H1 (cell line): ENCODE data around the gene HS6ST3. TPM values are rescaled to one million over a fixed set of nuclear protein-coding genes. Genes with fewer than 3 reads are reported as not detected.

Experiments used
- CTCF ChIA-PET: fragments of 300-600 bp; sonication (Branson Sonifier 250); formaldehyde crosslinking; loops from one replicate; lab custom pipeline; 2021; ENCODE audit not compliant: partially characterized antibody; lab: Charles Lee
- POLR2A ChIA-PET: fragments of 300-600 bp; sonication (Branson Sonifier 250); formaldehyde crosslinking; loops from one replicate; lab custom pipeline; 2021; ENCODE audit warnings: inconsistent platforms; ENCODE audit not compliant: partially characterized antibody; lab: Charles Lee
- DNase-seq, 2 experiments: peaks; one replicate each; pipeline versions ENCODE4 v3.0.0 to v3.0.0-alpha.2; 2010 to 2022; ENCODE audit warnings: low spot score in 2 of 2, low read depth in 1 of 2, mixed read lengths in 1 of 2
- FAIRE-seq: peaks from 2 replicates; lab custom pipeline; 2011; peaks lifted over from hg19 to GRCh38; lab: Jason Lieb, UNC
- H2AFZ ChIP-seq: 2 replicates; pipeline ENCODE4 v1.8.1; 2012; ENCODE audit warnings: low read length, inconsistent platforms
- H2AK5ac ChIP-seq: 2 replicates; pipeline ENCODE4 v1.6.1; 2013; ENCODE audit warnings: low read depth, low read length
- H2BK120ac ChIP-seq: replicated peaks from 2 replicates; pipeline ENCODE3; 2013; ENCODE audit warnings: low read depth, low read length, inconsistent platforms
- H2BK12ac ChIP-seq: 2 replicates; pipeline ENCODE4 v1.6.1; 2013; ENCODE audit warnings: low read depth, low read length
- H2BK15ac ChIP-seq: 2 replicates; pipeline ENCODE4 v1.6.1; 2013; ENCODE audit warnings: low read length
- H2BK20ac ChIP-seq: 2 replicates; pipeline ENCODE4 v1.6.1; 2013; ENCODE audit warnings: low read length
- H2BK5ac ChIP-seq: 2 replicates; pipeline ENCODE4 v1.6.1; 2013; ENCODE audit warnings: low read depth, low read length
- H3K14ac ChIP-seq: 2 replicates; pipeline ENCODE4 v1.6.1; 2013; ENCODE audit warnings: inconsistent platforms; ENCODE audit not compliant: insufficient read length
- H3K18ac ChIP-seq: 2 replicates; pipeline ENCODE4 v1.6.1; 2013; ENCODE audit warnings: low read length; ENCODE audit errors: extremely low read depth
- H3K23ac ChIP-seq: 2 replicates; pipeline ENCODE4 v1.6.1; 2013; ENCODE audit warnings: inconsistent platforms; ENCODE audit not compliant: insufficient read length
- H3K23me2 ChIP-seq: 2 replicates; pipeline ENCODE4 v1.6.1; 2013; ENCODE audit warnings: low read depth, low read length
- H3K27ac ChIP-seq: 2 replicates; pipeline ENCODE4 v1.6.1; 2011; ENCODE audit warnings: low read depth, low read length, inconsistent platforms
- H3K27me3 ChIP-seq, 4 experiments: replicated peaks in 1 of 4; 1 replicate in 1 of 4; 2 replicates in 3 of 4; pipeline versions ENCODE4 v1.6.1 to v1.8.1; 2011 to 2013; ENCODE audit warnings: low read length in 3 of 4, mild to moderate bottlenecking in 3 of 4, inconsistent platforms in 2 of 4, mixed read lengths in 2 of 4, moderate library complexity in 1 of 4; ENCODE audit not compliant: control insufficient read depth in 3 of 4, insufficient read depth in 3 of 4; ENCODE audit errors: extremely low read depth in 1 of 4
- H3K36me3 ChIP-seq, 4 experiments: 2 replicates each; pipeline versions ENCODE4 v1.6.1 to v1.8.1; 2011 to 2013; ENCODE audit warnings: mild to moderate bottlenecking in 4 of 4, low read length in 3 of 4, moderate library complexity in 2 of 4, control low read depth in 1 of 4, inconsistent platforms in 1 of 4; ENCODE audit not compliant: insufficient read depth in 4 of 4, control insufficient read depth in 2 of 4
- H3K4ac ChIP-seq: replicated peaks from 2 replicates; pipeline ENCODE3; 2013; ENCODE audit warnings: low read length, low read depth, mixed read lengths, inconsistent platforms; ENCODE audit not compliant: insufficient read length
- H3K4me1 ChIP-seq, 4 experiments: replicated peaks in 1 of 4; 1 replicate in 1 of 4; 2 replicates in 3 of 4; pipeline versions ENCODE4 v1.6.1 to v1.8.1; 2011 to 2013; ENCODE audit warnings: low read length in 3 of 4, inconsistent platforms in 2 of 4, mixed read lengths in 1 of 4; ENCODE audit not compliant: insufficient read depth in 4 of 4, control insufficient read depth in 3 of 4
- H3K4me2 ChIP-seq, 2 experiments: 2 replicates each; pipeline versions ENCODE4 v1.6.1 to v1.8.1; 2011 to 2013; ENCODE audit warnings: low read depth in 2 of 2, low read length in 2 of 2, control low read depth in 1 of 2, inconsistent platforms in 1 of 2, mild to moderate bottlenecking in 1 of 2; ENCODE audit not compliant: insufficient read depth in 1 of 2
- H3K4me3 ChIP-seq, 4 experiments: fragments of 200-600, 300-600 bp in 1 of 4; sonication (generic), shearing (Covaris generic), sonication (Bioruptor Twin) in 1 of 4; 2 replicates each; pipeline versions ENCODE4 v1.5.1 to v1.8.1; 2011 to 2016; ENCODE audit warnings: low read length in 4 of 4, low read depth in 3 of 4, control low read depth in 2 of 4, inconsistent platforms in 2 of 4, mild to moderate bottlenecking in 2 of 4, mixed read lengths in 1 of 4, moderate library complexity in 1 of 4; ENCODE audit not compliant: insufficient read depth in 2 of 4; ENCODE audit errors: extremely low read depth in 1 of 4
- H3K56ac ChIP-seq: replicated peaks from 2 replicates; pipeline ENCODE3; 2013; ENCODE audit warnings: low read depth, mild to moderate bottlenecking, mixed read lengths, low read length, inconsistent platforms; ENCODE audit not compliant: insufficient read length
- H3K79me1 ChIP-seq: 2 replicates; pipeline ENCODE4 v1.6.1; 2013; ENCODE audit warnings: low read depth, low read length, control low read depth
- H3K79me2 ChIP-seq, 2 experiments: 2 replicates each; pipeline versions ENCODE4 v1.6.1 to v1.8.1; 2012 to 2013; ENCODE audit warnings: low read length in 2 of 2, mild to moderate bottlenecking in 2 of 2, inconsistent platforms in 1 of 2; ENCODE audit not compliant: insufficient read depth in 2 of 2, control insufficient read depth in 1 of 2
- H3K9ac ChIP-seq, 4 experiments: replicated peaks in 1 of 4; 1 replicate in 1 of 4; 2 replicates in 3 of 4; pipeline versions ENCODE4 v1.6.1 to v1.8.1; 2011 to 2013; ENCODE audit warnings: low read depth in 3 of 4, low read length in 3 of 4, control low read depth in 2 of 4, mild to moderate bottlenecking in 2 of 4, moderate library complexity in 2 of 4, inconsistent platforms in 1 of 4; ENCODE audit errors: extremely low read depth in 1 of 4
- H3K9me3 ChIP-seq, 2 experiments: 2 replicates each; pipeline versions ENCODE4 v1.6.1 to v1.8.1; 2012 to 2013; ENCODE audit warnings: mild to moderate bottlenecking in 2 of 2, moderate library complexity in 2 of 2, control low read depth in 1 of 2, inconsistent platforms in 1 of 2, low read depth in 1 of 2, low read length in 1 of 2, mixed read lengths in 1 of 2; ENCODE audit not compliant: insufficient read depth in 2 of 2
- H4K20me1 ChIP-seq, 2 experiments: replicated peaks in 1 of 2; 2 replicates each; pipeline versions ENCODE3 to v1.8.1; 2011 to 2013; ENCODE audit warnings: inconsistent platforms in 2 of 2, low read length in 2 of 2, mild to moderate bottlenecking in 1 of 2; ENCODE audit not compliant: insufficient read depth in 2 of 2, control insufficient read depth in 1 of 2
- H4K5ac ChIP-seq: 2 replicates; pipeline ENCODE4 v1.6.1; 2013; ENCODE audit warnings: low read length, low read depth, mixed read lengths, inconsistent platforms; ENCODE audit not compliant: insufficient read length
- H4K8ac ChIP-seq: 2 replicates; pipeline ENCODE4 v1.8.0; 2013; ENCODE audit warnings: mild to moderate bottlenecking, moderate library complexity, low read length, inconsistent platforms; ENCODE audit not compliant: insufficient read depth; ENCODE audit errors: extremely low read depth
- H4K91ac ChIP-seq: replicated peaks from 2 replicates; pipeline ENCODE3; 2013; ENCODE audit warnings: low read length, mixed read lengths, inconsistent platforms; ENCODE audit not compliant: insufficient read length
- ATF3 ChIP-seq: IDR thresholded peaks from 2 replicates; pipeline ENCODE4 v1.6.1; 2011; ENCODE audit warnings: low read depth, mild to moderate bottlenecking, low read length; ENCODE audit not compliant: insufficient read depth
- CHD1 ChIP-seq: IDR thresholded peaks from 2 replicates; pipeline ENCODE4 v1.6.1; 2012; ENCODE audit warnings: low read depth, low read length, improper control_type of control experiment
- CHD2 ChIP-seq: IDR thresholded peaks from 2 replicates; pipeline ENCODE4 v1.6.1; 2012; ENCODE audit warnings: low read length, improper control_type of control experiment
- EZH2 ChIP-seq: fragments of 200-600 bp; sonication (generic); IDR thresholded peaks from 2 replicates; pipeline ENCODE4 v1.7.1; 2012; ENCODE audit warnings: low read depth, mild to moderate bottlenecking, moderate library complexity, low read length, inconsistent platforms; ENCODE audit not compliant: severe bottlenecking
- KDM4A ChIP-seq: IDR thresholded peaks from one replicate; pipeline ENCODE4 v1.7.1; 2012; ENCODE audit warnings: low read depth, mild to moderate bottlenecking, moderate library complexity, low read length, inconsistent platforms; ENCODE audit not compliant: severe bottlenecking
- MAFK ChIP-seq: IDR thresholded peaks from 2 replicates; pipeline ENCODE4 v1.6.1; 2012; ENCODE audit warnings: low read depth, mild to moderate bottlenecking, improper control_type of control experiment, low read length
- POU5F1 ChIP-seq: IDR thresholded peaks from 2 replicates; pipeline ENCODE4 v1.6.1; 2011; ENCODE audit warnings: low read depth, mild to moderate bottlenecking, low read length, moderate library complexity
- RBBP5 ChIP-seq: IDR thresholded peaks from 2 replicates; pipeline ENCODE4 v1.7.1; 2012; ENCODE audit warnings: low read depth, mild to moderate bottlenecking, inconsistent platforms, low read length, moderate library complexity, borderline replicate concordance
- SIN3A ChIP-seq, 2 experiments: IDR thresholded peaks in 1 of 2; conservative IDR thresholded peaks in 1 of 2; 2 replicates each; pipeline ENCODE4 v1.6.1; 2011 to 2012; ENCODE audit warnings: low read length in 2 of 2, improper control_type of control experiment in 1 of 2, low read depth in 1 of 2, mild to moderate bottlenecking in 1 of 2
- SP4 ChIP-seq: IDR thresholded peaks from 2 replicates; pipeline ENCODE4 v1.6.1; 2012; ENCODE audit warnings: low read length, inconsistent platforms
- WGBS, 2 experiments: shearing (Covaris generic) in 1 of 2; methylation state at CpG; one replicate each; pipeline versions ENCODE4 v1.1.6 to v1.1.7; 2013 to 2015; ENCODE audit warnings: low lambda C conversion rate in 2 of 2, mixed read lengths in 2 of 2, inconsistent platforms in 1 of 2, low coverage in 1 of 2, missing lambda C conversion rate in 1 of 2; ENCODE audit not compliant: insufficient replicate concordance in 2 of 2, insufficient coverage in 1 of 2, insufficient read length in 1 of 2; ENCODE audit errors: extremely low coverage in 1 of 2, missing lambda C conversion rate in 1 of 2; 5-methylcytosine and 5-hydroxymethylcytosine counted together
- polyA plus RNA-seq, 7 experiments: library from polyadenylated mRNA; depleted of rRNA in 3 of 7; stranded (reverse) in 5 of 7; unstranded in 2 of 7; fragments of >200 nt in 5 of 7; fragments of 200-250 nt in 2 of 7; gene quantifications; 1 replicate in 5 of 7; 2 replicates in 1 of 7; 4 replicates in 1 of 7; pipeline versions ENCODE4 v1.2.1 to v1.2.3, GENCODE V29; 2011 to 2013; ENCODE audit warnings: missing spikeins in 2 of 7, mixed read lengths in 2 of 7
- total RNA-seq: library from RNA; stranded (reverse); fragmentation: NEBNext Ultra II Directional; extraction: Animal tissue kit (Norgen Biotek cat#: 25700); gene quantifications from 2 replicates; pipeline ENCODE4 v1.2.1, GENCODE V29; 2021

HS6ST3 gene
- total and polyA plus RNA-seq, 2 of the 8 experiments (the other 6 are each of a cell fraction or from before 2014, with no cell fraction given) = 0.45 to 1.2 TPM

DNA sequence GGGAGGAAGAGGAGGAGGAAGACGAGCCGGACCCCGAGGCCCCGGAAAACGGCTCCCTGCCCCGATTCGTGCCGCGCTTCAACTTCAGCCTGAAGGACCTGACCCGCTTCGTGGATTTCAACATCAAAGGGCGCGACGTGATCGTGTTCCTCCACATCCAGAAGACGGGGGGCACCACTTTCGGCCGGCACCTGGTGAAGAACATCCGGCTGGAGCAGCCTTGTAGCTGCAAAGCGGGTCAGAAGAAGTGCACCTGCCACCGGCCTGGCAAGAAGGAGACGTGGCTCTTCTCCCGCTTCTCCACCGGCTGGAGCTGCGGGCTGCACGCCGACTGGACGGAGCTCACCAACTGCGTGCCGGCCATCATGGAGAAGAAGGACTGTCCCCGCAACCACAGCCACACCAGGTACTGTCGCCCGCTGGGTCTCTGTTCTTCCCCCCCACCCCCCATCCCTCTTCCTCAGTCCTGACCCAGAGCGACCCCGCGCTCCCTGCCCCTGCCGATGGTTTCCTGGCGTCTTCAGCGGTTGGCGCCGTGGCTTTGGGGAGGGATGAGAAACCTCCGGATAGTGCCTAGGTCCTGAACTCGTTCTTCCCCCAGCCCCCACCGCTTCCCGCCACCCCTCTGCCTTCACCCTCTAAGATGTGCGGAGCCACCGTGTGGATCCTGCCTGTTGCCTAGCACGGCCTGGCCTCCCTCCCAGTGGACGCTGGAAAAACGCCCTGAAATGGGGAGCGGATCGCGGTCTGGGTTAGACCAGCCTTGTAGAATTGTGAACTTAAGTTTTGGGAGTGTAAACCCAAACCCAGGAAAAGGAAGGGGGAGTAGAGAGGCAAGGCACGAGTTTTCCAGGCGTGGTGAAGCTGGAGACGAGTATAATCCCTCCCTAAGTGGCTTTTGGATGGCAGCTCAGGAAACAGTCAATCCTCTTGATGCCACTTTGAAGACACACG, 1.5 kb downstream of the HS6ST3 start:
- Histone ChIP-seq H3K23me2 (peaks cover 16% of the 10 kb centered on the region), H3K56ac (no peak overlapping the region), H4K20me1 (peaks cover 0 to 3% of the 10 kb centered on the region in 2 experiments), H3K9ac (peak overlapping the region in 2 of 4 experiments; percentile 6 to 42; a peak in 2 of 7 replicates), H2BK5ac (no peak overlapping the region), H3K18ac (no peak overlapping the region; the same call in 1 of the 2 replicates), H2AK5ac (no peak overlapping the region), H3K27ac (no peak overlapping the region), H2BK15ac (no peak overlapping the region; the same call in 1 of the 2 replicates), H4K5ac (no peak overlapping the region), H3K4ac (no peak overlapping the region), H3K4me1 (peaks cover 0 to 3% (median 1%) of the 10 kb centered on the region in 4 experiments; a peak in 3 of 7 replicates), H3K27me3 (peaks cover 23 to 45% (median 32%) of the 10 kb centered on the region in 4 experiments), H2BK120ac (no peak overlapping the region), H2BK20ac (no peak overlapping the region), H3K79me1 (no peaks in the 10 kb centered on the region), H3K23ac (no peak overlapping the region), H3K4me2 (peak overlapping the region; percentile 90 to 100), H3K79me2 (no peaks in the 10 kb centered on the region), H3K4me3 (peak overlapping the region; percentile 58 to 70 (median 63)), H2BK12ac (no peak overlapping the region), H3K36me3 (no peaks in the 10 kb centered on the region), H2AFZ (peak overlapping the region; percentile 91; the same call in 1 of the 2 replicates), H4K8ac (no peak overlapping the region), H3K9me3 (no peaks in the 10 kb centered on the region), H3K14ac (no peak overlapping the region), H4K91ac (no peak overlapping the region)
- DNase-seq (peak in 1 of 2 experiments; percentile 72), FAIRE-seq (no peak)
- CTCF ChIA-PET = interaction anchor here (1.0 to 2.0 kb wide), 6 partner anchors 9 to 655 kb away, joined by 3 to 7 read pairs (median 3); no protein-coding TSS in a partner anchor
- POLR2A ChIA-PET = no interaction called here
- WGBS, 2 experiments = 3% methylated on average over 29 of the region's 57 CpGs; no CpG with 5 or more reads in 1 of the 2 experiments
- TF ChIP-seq KDM4A = peak; percentile 93
- no peak for TF ChIP-seq SIN3A (conservative IDR thresholded peaks at IDR 0.05 in 1 of 2, IDR thresholded peaks at IDR 0.05 in 1 of 2; ENCODE audit: low read depth in 1 of 2, low read length in 2 of 2)
- TF ChIP-seq RBBP5 = peak; percentile 67; the same call in 1 of the 2 replicates
- TF ChIP-seq MAFK = no peak
- TF ChIP-seq SP4 = no peak
- TF ChIP-seq CHD2 = no peak
- peak; percentile 73 for TF ChIP-seq EZH2
- no peak for TF ChIP-seq CHD1
- no peak for TF ChIP-seq POU5F1
- TF ChIP-seq ATF3 = no peak
